ENCODE measurements around the gene SND1. TPM values are rescaled to one million over a fixed set of nuclear protein-coding genes. Genes with fewer than 3 reads are reported as not detected.
A peak's percentile ranks its signal among the peaks of the same experiment; 100 is the strongest.

The SND1 gene
- total RNA-seq, 1 donor from 2014 or later = 185 TPM

GRCh38 chr7:128029405-128029995 lies 377.5 kb downstream of the SND1 start:
- DNase-seq (ENCODE audit: extremely low read depth, low read depth, low spot score) = no peak

GRCh38 chr7:128030263-128030653 lies 378.3 kb downstream of the SND1 start:
- DNase-seq (ENCODE audit: extremely low read depth, low read depth, low spot score) = no peak

GRCh38 chr7:128030654-128031611 lies 378.9 kb downstream of the SND1 start, which contains the start of gene LRRC4:
TSS of gene LRRC4 (minus strand) at chr7:128031437. CDS start at chr7:128030640, 797 bp downstream.
- no peak for DNase-seq (ENCODE audit: extremely low read depth, low read depth, low spot score)

GRCh38 chr7:128031901-128032604 lies 380.1 kb downstream of the SND1 start:
- DNase-seq (ENCODE audit: extremely low read depth, low read depth, low spot score) = no peak

- DNase-seq (ENCODE audit: extremely low read depth, low read depth, low spot score) = no peak
These were observed 380.7 kb downstream of the SND1 start for GRCh38 chr7:128032605-128033235.

- DNase-seq (ENCODE audit: extremely low read depth, low read depth, low spot score) = no peak
These were observed 381.3 kb downstream of the SND1 start for GRCh38 chr7:128033246-128033645.

GRCh38 chr7:128034825-128035224 lies 382.8 kb downstream of the SND1 start:
- no peak for DNase-seq (ENCODE audit: extremely low read depth, low read depth, low spot score)

- DNase-seq (ENCODE audit: extremely low read depth, low read depth, low spot score) = no peak
These were observed 383.7 kb downstream of the SND1 start for GRCh38 chr7:128035712-128036111.

- no peak for DNase-seq (ENCODE audit: extremely low read depth, low read depth, low spot score)
These were observed 384.4 kb downstream of the SND1 start for GRCh38 chr7:128036226-128036940.

- no peak for DNase-seq (ENCODE audit: extremely low read depth, low read depth, low spot score)
These were observed 385.1 kb downstream of the SND1 start for GRCh38 chr7:128037081-128037480.

- no peak for DNase-seq (ENCODE audit: extremely low read depth, low read depth, low spot score)
These were observed 386.1 kb downstream of the SND1 start for GRCh38 chr7:128037880-128038619.

- no peak for DNase-seq (ENCODE audit: extremely low read depth, low read depth, low spot score)
These were observed 387.6 kb downstream of the SND1 start for GRCh38 chr7:128039544-128039953.

GRCh38 chr7:128040205-128040604 lies 388.2 kb downstream of the SND1 start:
- DNase-seq (ENCODE audit: extremely low read depth, low read depth, low spot score) = no peak

GRCh38 chr7:128041203-128041602 lies 389.2 kb downstream of the SND1 start:
- peak; percentile 44 for DNase-seq (ENCODE audit: extremely low read depth, low read depth, low spot score)

- DNase-seq (ENCODE audit: extremely low read depth, low read depth, low spot score) = no peak
These were observed 390.0 kb downstream of the SND1 start for GRCh38 chr7:128042012-128042411.

- DNase-seq (ENCODE audit: extremely low read depth, low read depth, low spot score) = no peak
These were observed 392.1 kb downstream of the SND1 start for GRCh38 chr7:128044064-128044463.

GRCh38 chr7:128045158-128045557 lies 393.2 kb downstream of the SND1 start:
- no peak for DNase-seq (ENCODE audit: extremely low read depth, low read depth, low spot score)

GRCh38 chr7:128045766-128046165 lies 393.8 kb downstream of the SND1 start:
- DNase-seq (ENCODE audit: extremely low read depth, low read depth, low spot score) = no peak

- DNase-seq (ENCODE audit: extremely low read depth, low read depth, low spot score) = no peak
These were observed 400.4 kb downstream of the SND1 start for GRCh38 chr7:128052404-128052803.

GRCh38 chr7:128053023-128053422 lies 401.0 kb downstream of the SND1 start:
- DNase-seq (ENCODE audit: extremely low read depth, low read depth, low spot score) = no peak
